Osteocyte (in vitro differentiated cells): Measurements from ENCODE around the gene TECRL. TPM values are rescaled to one million over a fixed set of nuclear protein-coding genes. Genes with fewer than 3 reads are reported as not detected.

Source experiments
- DNase-seq: peaks from one replicate; pipeline ENCODE4 v3.0.0; 2021; ENCODE audit warnings: mixed read lengths; ENCODE audit not compliant: unreplicated experiment; ENCODE audit errors: extremely low spot score
- H3K27ac Mint-ChIP-seq: one replicate; pipeline ENCODE4 v1.8.0; 2021; ENCODE audit warnings: mild to moderate bottlenecking, mixed read lengths; ENCODE audit not compliant: unreplicated experiment
- H3K27me3 Mint-ChIP-seq: one replicate; pipeline ENCODE4 v1.8.0; 2021; ENCODE audit warnings: mixed read lengths; ENCODE audit not compliant: unreplicated experiment
- H3K36me3 Mint-ChIP-seq: one replicate; pipeline ENCODE4 v1.8.0; 2021; ENCODE audit warnings: mixed read lengths; ENCODE audit not compliant: unreplicated experiment
- H3K4me1 Mint-ChIP-seq: one replicate; pipeline ENCODE4 v1.8.0; 2021; ENCODE audit warnings: mixed read lengths; ENCODE audit not compliant: unreplicated experiment
- H3K4me3 Mint-ChIP-seq: one replicate; pipeline ENCODE4 v1.8.0; 2021; ENCODE audit warnings: mild to moderate bottlenecking, moderate library complexity, mixed read lengths; ENCODE audit not compliant: unreplicated experiment
- H3K9me3 Mint-ChIP-seq: one replicate; pipeline ENCODE4 v1.8.0; 2021; ENCODE audit warnings: mixed read lengths; ENCODE audit not compliant: unreplicated experiment
- total RNA-seq: library from RNA; stranded (reverse); gene quantifications from 2 replicates; pipeline ENCODE4 v1.2.1, GENCODE V29; 2021
- TF ChIP-seq, protein P1 (sequence below): fragments of 200-600 bp; sonication (generic); IDR thresholded peaks from 2 replicates; pipeline ENCODE4 v1.5.0; 2021; ENCODE audit warnings: antibody characterized with exemption, mild to moderate bottlenecking, moderate library complexity

The TECRL gene
- total RNA-seq, 1 donor from 2014 or later = not detected

DNA sequence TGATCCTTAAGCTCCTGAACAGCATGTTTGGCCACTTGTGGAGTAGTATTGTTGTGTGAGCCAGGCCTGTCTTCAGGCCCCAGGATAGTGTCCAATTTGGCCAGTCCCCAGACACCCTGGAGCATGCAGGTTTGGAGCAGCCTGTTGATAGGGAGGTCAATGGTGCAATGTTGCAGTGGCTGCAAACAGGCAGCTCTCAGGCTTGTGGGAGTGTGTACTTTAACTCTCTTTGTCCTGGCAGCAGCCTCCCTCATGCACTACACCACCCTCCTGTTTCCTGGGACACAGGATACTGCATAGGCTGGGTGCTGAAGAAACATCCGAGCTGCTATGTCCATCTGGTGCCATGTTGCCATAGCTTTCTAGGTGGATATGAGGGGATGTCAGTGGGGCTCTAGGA, 24.0 kb downstream of the TECRL start:
- H3K27me3 Mint-ChIP-seq = no peaks in the 10 kb centered on the region
- H3K27ac Mint-ChIP-seq = no peak overlapping the region
- H3K9me3 Mint-ChIP-seq = no peaks in the 10 kb centered on the region
- no peaks in the 10 kb centered on the region for H3K4me1 Mint-ChIP-seq
- no peaks in the 10 kb centered on the region for H3K36me3 Mint-ChIP-seq
- TF ChIP-seq, protein P1, sequence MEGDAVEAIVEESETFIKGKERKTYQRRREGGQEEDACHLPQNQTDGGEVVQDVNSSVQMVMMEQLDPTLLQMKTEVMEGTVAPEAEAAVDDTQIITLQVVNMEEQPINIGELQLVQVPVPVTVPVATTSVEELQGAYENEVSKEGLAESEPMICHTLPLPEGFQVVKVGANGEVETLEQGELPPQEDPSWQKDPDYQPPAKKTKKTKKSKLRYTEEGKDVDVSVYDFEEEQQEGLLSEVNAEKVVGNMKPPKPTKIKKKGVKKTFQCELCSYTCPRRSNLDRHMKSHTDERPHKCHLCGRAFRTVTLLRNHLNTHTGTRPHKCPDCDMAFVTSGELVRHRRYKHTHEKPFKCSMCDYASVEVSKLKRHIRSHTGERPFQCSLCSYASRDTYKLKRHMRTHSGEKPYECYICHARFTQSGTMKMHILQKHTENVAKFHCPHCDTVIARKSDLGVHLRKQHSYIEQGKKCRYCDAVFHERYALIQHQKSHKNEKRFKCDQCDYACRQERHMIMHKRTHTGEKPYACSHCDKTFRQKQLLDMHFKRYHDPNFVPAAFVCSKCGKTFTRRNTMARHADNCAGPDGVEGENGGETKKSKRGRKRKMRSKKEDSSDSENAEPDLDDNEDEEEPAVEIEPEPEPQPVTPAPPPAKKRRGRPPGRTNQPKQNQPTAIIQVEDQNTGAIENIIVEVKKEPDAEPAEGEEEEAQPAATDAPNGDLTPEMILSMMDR = no peak
- no peak overlapping the region for H3K4me3 Mint-ChIP-seq
- DNase-seq = no peak

DNA sequence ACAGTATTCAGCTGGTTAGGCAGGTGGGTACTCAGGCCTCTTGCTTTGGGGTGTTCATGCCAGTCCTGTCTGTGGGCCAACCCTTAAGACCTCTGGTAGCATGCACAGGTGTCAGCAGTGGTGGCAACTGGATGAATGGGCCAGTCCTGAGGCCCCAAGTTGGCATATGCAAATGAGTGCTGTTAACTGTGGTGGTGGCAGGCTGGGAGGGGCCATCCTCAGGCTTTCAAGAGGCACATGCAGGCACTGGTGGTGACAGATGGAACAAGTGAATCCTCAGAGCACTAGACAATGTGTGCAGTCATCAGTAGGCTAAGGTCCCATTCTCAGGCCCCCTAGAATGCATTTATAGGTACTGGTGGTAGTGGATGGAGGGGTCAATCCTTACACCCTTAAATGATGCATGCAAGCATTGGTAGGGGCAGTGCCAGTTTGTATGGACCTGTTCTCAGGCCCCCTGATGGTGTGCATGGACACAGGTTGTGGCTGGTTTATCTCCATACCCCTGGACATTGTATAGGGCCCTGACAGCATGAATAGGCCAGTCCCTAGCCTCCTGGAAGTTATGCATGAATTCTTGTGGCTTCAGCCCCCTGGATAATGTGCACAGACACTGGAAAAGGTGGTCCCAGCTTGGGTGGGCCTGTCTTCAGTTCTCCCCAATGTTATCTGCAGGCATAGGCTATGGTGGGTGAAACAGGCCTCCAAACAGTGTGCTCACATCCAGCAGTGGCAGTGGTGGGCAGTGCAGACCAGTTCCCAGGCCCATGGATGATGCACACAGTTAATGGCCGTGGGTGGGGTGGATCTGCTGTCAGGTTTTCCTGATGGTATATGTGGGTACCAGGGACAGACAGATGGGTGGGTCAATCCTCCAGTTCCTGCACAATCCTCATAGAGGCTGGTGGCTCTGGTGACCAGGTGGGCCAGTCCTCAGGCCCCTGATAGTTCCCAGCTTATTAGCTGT, 24.7 kb downstream of the TECRL start:
- Mint-ChIP-seq H3K27ac (no peak overlapping the region), H3K9me3 (no peaks in the 10 kb centered on the region), H3K36me3 (no peaks in the 10 kb centered on the region), H3K4me3 (no peak overlapping the region), H3K27me3 (no peaks in the 10 kb centered on the region), H3K4me1 (no peaks in the 10 kb centered on the region)
- no peak for DNase-seq
- TF ChIP-seq, protein P1 = no peak

DNA sequence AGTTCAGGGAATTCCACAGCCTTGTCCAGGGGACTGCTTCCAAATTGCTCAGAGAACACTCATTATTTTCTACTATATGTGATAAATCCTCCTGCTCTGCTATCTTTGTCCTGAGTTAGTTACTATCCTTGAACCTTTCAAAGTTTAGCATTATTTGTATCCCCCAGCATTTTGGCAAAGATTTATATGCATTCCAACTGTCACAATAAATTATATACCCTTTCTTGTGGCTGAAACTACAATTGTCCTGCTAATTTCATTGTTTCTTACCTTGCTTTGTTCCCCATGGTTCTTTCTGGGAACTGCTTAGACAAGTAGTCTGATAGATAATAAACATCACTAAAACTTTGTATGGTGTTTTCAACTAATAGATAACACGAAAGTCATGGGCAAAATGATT, 40.5 kb downstream of the TECRL start:
- no peak overlapping the region for H3K4me3 Mint-ChIP-seq
- no peak overlapping the region for H3K27ac Mint-ChIP-seq
- no peaks in the 10 kb centered on the region for H3K4me1 Mint-ChIP-seq
- H3K9me3 Mint-ChIP-seq = no peaks in the 10 kb centered on the region
- no peaks in the 10 kb centered on the region for H3K36me3 Mint-ChIP-seq
- DNase-seq = no peak
- TF ChIP-seq, protein P1 = no peak
- no peaks in the 10 kb centered on the region for H3K27me3 Mint-ChIP-seq

DNA sequence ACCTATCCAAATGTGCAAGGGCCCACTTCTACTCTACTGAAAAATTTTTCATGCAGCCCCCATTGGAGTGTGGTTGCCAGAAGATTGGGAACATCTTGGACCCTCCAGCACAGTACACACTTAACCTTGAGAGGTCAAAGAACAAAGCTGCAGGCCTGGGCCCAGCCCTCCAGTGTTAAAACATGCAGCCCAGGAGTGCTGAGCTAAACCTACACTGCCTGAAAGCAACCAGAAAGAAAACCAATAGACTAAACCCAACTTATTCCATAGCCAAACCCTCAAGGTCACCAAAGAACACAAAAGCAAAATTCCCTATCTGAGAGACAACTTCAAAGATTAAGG, 47.9 kb downstream of the TECRL start:
- Mint-ChIP-seq H3K9me3 (no peaks in the 10 kb centered on the region), H3K4me3 (no peak overlapping the region)

More for the DNA sequence above, 47.9 kb downstream of the TECRL start:
- Mint-ChIP-seq H3K36me3 (no peaks in the 10 kb centered on the region), H3K27me3 (no peaks in the 10 kb centered on the region), H3K27ac (no peak overlapping the region), H3K4me1 (no peaks in the 10 kb centered on the region)
- TF ChIP-seq, protein P1 = no peak
- DNase-seq = no peak
